SK-N-SH treated with all-trans-retinoic acid at 6 μM for 48 hours (cell line): Measurements from ENCODE around the gene RASGRF2.

Source experiments
- ARNTL ChIP-seq: fragments of 450-650 bp; formaldehyde crosslinking; IDR thresholded peaks from 2 replicates; pipeline ENCODE4 v1.5.0; 2020; ENCODE audit warnings: low read depth, mild to moderate bottlenecking, moderate library complexity, borderline replicate concordance
- BACH2 ChIP-seq: fragments of 250-450 bp; sonication (Bioruptor Pico); IDR thresholded peaks from 2 replicates; pipeline ENCODE4 v1.9.0; 2021; ENCODE audit warnings: mild to moderate bottlenecking, borderline replicate concordance
- CREB5 ChIP-seq: fragments of 250-450 bp; sonication (Bioruptor Pico); IDR thresholded peaks from 2 replicates; pipeline ENCODE4 v1.5.1; 2020; ENCODE audit warnings: low read depth, mild to moderate bottlenecking, moderate library complexity
- CSDC2 ChIP-seq: fragments of 250-450 bp; sonication (Bioruptor Pico); IDR thresholded peaks from 2 replicates; pipeline ENCODE4 v1.5.0; 2020; ENCODE audit warnings: mild to moderate bottlenecking, moderate library complexity
- PATZ1 ChIP-seq: fragments of 250-450 bp; sonication (Bioruptor Pico); IDR thresholded peaks from 2 replicates; pipeline ENCODE4 v1.8.0; 2020; ENCODE audit warnings: mild to moderate bottlenecking, moderate library complexity, borderline replicate concordance
- RARB ChIP-seq: fragments of 250-450 bp; sonication (Bioruptor Pico); IDR thresholded peaks from 2 replicates; pipeline ENCODE4 v1.8.0; 2021; ENCODE audit warnings: mild to moderate bottlenecking, moderate library complexity
- SNAI2 ChIP-seq: fragments of 250-450 bp; sonication (Bioruptor Pico); IDR thresholded peaks from 2 replicates; pipeline ENCODE4 v1.5.0; 2020; ENCODE audit warnings: mild to moderate bottlenecking, moderate library complexity
- TCF4 ChIP-seq: fragments of 250-450 bp; sonication (Bioruptor Pico); IDR thresholded peaks from 2 replicates; pipeline ENCODE4 v1.8.0; 2021; ENCODE audit warnings: mild to moderate bottlenecking, moderate library complexity, borderline replicate concordance
- ZC3H10 ChIP-seq: fragments of 250-450 bp; sonication (Bioruptor Pico); IDR thresholded peaks from 2 replicates; pipeline ENCODE4 v1.5.1; 2021; ENCODE audit warnings: mild to moderate bottlenecking, moderate library complexity
- ZFP3 ChIP-seq: fragments of 250-450 bp; sonication (Bioruptor Pico); IDR thresholded peaks from 2 replicates; pipeline ENCODE4 v1.5.0; 2020; ENCODE audit warnings: mild to moderate bottlenecking, moderate library complexity
- ZNF8 ChIP-seq: fragments of 450-650 bp; formaldehyde crosslinking; IDR thresholded peaks from 2 replicates; pipeline ENCODE4 v1.5.0; 2020; ENCODE audit warnings: mild to moderate bottlenecking, moderate library complexity
- TF ChIP-seq, protein P1 (sequence below): fragments of 250-450 bp; sonication (Bioruptor Pico); IDR thresholded peaks from 2 replicates; pipeline ENCODE4 v1.8.0; 2021; ENCODE audit warnings: low read depth, mild to moderate bottlenecking, moderate library complexity, borderline replicate concordance

DNA sequence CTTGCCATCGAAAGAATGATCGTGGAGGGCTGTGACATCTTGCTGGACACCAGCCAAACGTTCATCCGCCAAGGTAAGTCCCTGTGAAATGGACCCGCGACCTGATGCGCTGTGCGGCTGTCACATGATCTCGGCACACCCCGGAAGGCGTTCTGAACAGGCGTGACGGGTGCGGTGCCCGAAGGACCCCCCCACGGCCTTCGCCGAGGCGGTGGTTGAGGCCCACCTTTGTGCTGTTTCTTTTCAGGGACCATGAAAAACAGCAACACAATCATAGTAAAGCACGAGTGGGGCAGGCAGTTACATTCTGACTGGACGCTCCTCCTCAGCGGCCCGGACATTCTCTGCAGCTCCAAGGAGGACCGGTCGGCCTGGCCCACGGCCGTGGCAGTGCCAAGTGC, 126.7 kb downstream of the RASGRF2 start:
- TF ChIP-seq BACH2 (CRISPR knock-in tag), result no peak
- TF ChIP-seq TCF4 (CRISPR knock-in tag), result no peak
- no peak for TF ChIP-seq CREB5 (CRISPR knock-in tag)
- no peak for TF ChIP-seq RARB (CRISPR knock-in tag)
- no peak for TF ChIP-seq CSDC2
- no peak for TF ChIP-seq SNAI2
- TF ChIP-seq PATZ1, result no peak
- TF ChIP-seq ZNF8 (CRISPR knock-in tag), result no peak
- TF ChIP-seq, protein P1, sequence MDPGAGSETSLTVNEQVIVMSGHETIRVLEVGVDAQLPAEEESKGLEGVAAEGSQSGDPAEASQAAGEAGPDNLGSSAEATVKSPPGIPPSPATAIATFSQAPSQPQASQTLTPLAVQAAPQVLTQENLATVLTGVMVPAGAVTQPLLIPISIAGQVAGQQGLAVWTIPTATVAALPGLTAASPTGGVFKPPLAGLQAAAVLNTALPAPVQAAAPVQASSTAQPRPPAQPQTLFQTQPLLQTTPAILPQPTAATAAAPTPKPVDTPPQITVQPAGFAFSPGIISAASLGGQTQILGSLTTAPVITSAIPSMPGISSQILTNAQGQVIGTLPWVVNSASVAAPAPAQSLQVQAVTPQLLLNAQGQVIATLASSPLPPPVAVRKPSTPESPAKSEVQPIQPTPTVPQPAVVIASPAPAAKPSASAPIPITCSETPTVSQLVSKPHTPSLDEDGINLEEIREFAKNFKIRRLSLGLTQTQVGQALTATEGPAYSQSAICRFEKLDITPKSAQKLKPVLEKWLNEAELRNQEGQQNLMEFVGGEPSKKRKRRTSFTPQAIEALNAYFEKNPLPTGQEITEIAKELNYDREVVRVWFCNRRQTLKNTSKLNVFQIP (CRISPR knock-in tag), result no peak
- no peak for TF ChIP-seq ZFP3 (CRISPR knock-in tag)
- TF ChIP-seq ARNTL (CRISPR knock-in tag), result no peak
- TF ChIP-seq ZC3H10 (CRISPR knock-in tag), result no peak
